ENCODE results near the gene DMD. TPM values are rescaled to one million over a fixed set of nuclear protein-coding genes. Genes with fewer than 3 reads are reported as not detected.

The DMD gene
- total and polyA plus RNA-seq, 7 donors: 2.5 to 260 (median 183) TPM

DNA sequence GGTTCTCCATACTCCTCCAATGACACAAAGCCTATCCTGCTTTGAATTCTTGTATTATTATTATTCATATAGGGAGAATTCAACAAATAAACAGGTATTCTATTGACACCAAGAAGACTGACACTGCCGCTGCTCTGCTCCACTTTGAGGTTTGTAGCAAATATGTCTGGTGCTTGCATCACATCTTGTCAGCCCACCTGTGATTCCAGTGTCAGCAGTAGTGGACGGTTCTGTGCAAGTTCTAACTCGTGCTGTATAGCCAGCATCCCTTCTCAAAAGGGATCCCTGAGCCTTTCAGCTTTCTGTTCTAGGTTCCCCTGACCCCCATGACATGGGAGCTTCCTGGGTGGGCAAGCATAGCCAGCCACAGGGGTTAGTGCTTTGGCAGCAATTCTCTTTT is 1843.5 kb downstream of the DMD start:
- no peaks in the 10 kb centered on the region for H3K9me3 ChIP-seq
- TF ChIP-seq POLR2AphosphoS5 (IDR thresholded peaks at IDR 0.05): no peak
- TF ChIP-seq, protein P1, sequence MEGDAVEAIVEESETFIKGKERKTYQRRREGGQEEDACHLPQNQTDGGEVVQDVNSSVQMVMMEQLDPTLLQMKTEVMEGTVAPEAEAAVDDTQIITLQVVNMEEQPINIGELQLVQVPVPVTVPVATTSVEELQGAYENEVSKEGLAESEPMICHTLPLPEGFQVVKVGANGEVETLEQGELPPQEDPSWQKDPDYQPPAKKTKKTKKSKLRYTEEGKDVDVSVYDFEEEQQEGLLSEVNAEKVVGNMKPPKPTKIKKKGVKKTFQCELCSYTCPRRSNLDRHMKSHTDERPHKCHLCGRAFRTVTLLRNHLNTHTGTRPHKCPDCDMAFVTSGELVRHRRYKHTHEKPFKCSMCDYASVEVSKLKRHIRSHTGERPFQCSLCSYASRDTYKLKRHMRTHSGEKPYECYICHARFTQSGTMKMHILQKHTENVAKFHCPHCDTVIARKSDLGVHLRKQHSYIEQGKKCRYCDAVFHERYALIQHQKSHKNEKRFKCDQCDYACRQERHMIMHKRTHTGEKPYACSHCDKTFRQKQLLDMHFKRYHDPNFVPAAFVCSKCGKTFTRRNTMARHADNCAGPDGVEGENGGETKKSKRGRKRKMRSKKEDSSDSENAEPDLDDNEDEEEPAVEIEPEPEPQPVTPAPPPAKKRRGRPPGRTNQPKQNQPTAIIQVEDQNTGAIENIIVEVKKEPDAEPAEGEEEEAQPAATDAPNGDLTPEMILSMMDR (IDR thresholded peaks at IDR 0.05): no peak
- TF ChIP-seq POLR2A (IDR thresholded peaks at IDR 0.05): no peak
- TF ChIP-seq EP300 (IDR thresholded peaks at IDR 0.05): no peak
- H3K27ac ChIP-seq: no peak overlapping the region
- H3K36me3 ChIP-seq: no peaks in the 10 kb centered on the region
- no peak overlapping the region for H3K4me3 ChIP-seq
- no peak for DNase-seq
- intact Hi-C loops (cut with DNase I): no loop called here
- 86 to 93% methylated on average over 3 of the region's 3 CpGs for WGBS, 2 donors
- H3K4me1 ChIP-seq: no peaks in the 10 kb centered on the region
- H3K27me3 ChIP-seq: no peaks in the 10 kb centered on the region

GRCh38 chrX:31366041-31366440 is 1845.3 kb downstream of the DMD start:
- Histone ChIP-seq H3K4me3 (no peak overlapping the region), H3K27ac (no peak overlapping the region), H3K9me3 (no peaks in the 10 kb centered on the region), H3K36me3 (no peaks in the 10 kb centered on the region), H3K27me3 (no peaks in the 10 kb centered on the region), H3K4me1 (no peaks in the 10 kb centered on the region)
- DNase-seq: no peak
- TF ChIP-seq POLR2AphosphoS5 (IDR thresholded peaks at IDR 0.05): no peak
- TF ChIP-seq, protein P1 (IDR thresholded peaks at IDR 0.05): no peak
- no peak for TF ChIP-seq EP300 (IDR thresholded peaks at IDR 0.05)
- TF ChIP-seq POLR2A (IDR thresholded peaks at IDR 0.05): no peak
- WGBS, 2 donors: 78 to 87% methylated on average over 7 of the region's 7 CpGs
- intact Hi-C loops (cut with DNase I): no loop called here

DNA sequence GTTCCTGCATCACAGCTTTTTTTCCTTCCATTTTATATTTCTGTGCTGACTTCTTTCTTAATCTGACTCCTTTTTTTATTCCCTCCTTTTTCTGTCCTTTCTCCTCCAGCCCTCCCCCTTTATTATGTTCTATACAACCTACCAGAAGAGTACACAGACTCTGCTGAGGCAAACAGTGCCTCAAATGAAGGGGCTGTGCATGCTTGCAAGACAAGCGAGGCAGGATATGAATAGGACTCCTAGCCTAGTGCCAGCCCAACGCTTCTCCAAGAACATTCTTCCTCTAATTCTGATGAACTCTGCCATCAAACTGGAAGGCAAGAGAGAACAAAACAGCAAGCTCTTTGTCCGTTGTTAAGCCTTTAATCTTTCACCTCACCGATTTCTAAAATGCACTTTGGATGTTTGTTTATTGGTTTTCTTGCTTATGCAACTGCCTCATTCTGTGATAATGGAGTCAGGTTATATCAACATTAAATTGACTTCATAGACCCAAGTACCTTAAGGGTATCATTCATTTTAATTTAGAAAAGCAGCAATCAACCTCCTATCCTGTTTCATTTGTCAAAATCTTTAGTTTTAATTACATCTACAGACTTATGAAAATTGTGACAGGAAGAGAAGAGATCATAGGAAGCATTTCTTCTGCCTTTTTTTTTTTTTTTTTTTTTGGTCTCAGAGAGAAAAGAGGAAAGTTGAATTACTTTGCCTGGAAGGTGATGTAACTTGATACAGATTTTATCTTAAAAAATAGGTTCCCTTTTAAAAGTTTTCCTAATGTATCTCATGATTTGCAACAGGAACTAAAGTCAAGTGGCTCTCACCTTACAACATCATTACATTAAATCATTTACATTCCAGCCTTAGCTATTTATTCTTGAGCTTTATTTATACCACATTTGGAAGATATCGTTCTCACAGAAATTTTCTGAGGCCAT is 1854.8 kb downstream of the DMD start:
- Histone ChIP-seq H3K4me3 (no peak overlapping the region), H3K4me1 (no peaks in the 10 kb centered on the region), H3K36me3 (no peaks in the 10 kb centered on the region), H3K27me3 (no peaks in the 10 kb centered on the region), H3K9me3 (no peaks in the 10 kb centered on the region), H3K27ac (no peak overlapping the region)
- TF ChIP-seq POLR2A (IDR thresholded peaks at IDR 0.05) (no peak), EP300 (IDR thresholded peaks at IDR 0.05) (no peak), POLR2AphosphoS5 (IDR thresholded peaks at IDR 0.05) (no peak)
- TF ChIP-seq, protein P1 (IDR thresholded peaks at IDR 0.05): no peak
- DNase-seq: no peak
- intact Hi-C loops (cut with DNase I): no loop called here
- WGBS, 2 donors: 45 to 68% methylated on average over 5 of the region's 5 CpGs

- TF ChIP-seq POLR2AphosphoS5 (IDR thresholded peaks at IDR 0.05) (no peak), POLR2A (IDR thresholded peaks at IDR 0.05) (no peak), EP300 (IDR thresholded peaks at IDR 0.05) (no peak)
- no peak for DNase-seq
- H3K27me3 ChIP-seq: no peaks in the 10 kb centered on the region
- no peaks in the 10 kb centered on the region for H3K36me3 ChIP-seq
- H3K4me1 ChIP-seq: no peaks in the 10 kb centered on the region
- H3K4me3 ChIP-seq: no peak overlapping the region
- WGBS, 2 donors: 74 to 84% methylated on average over 6 of the region's 6 CpGs
- no peaks in the 10 kb centered on the region for H3K9me3 ChIP-seq
- intact Hi-C loops (cut with DNase I): no loop called here
- no peak overlapping the region for H3K27ac ChIP-seq
Measured at GRCh38 chrX:31355206-31355955, 1856.0 kb downstream of the DMD start.

GRCh38 chrX:31353095-31353494 is 1858.3 kb downstream of the DMD start:
- intact Hi-C loops (cut with DNase I): no loop called here
- 80 to 91% methylated on average over 4 of the region's 4 CpGs for WGBS, 2 donors
- Histone ChIP-seq H3K27ac (no peak overlapping the region), H3K9me3 (no peaks in the 10 kb centered on the region), H3K27me3 (no peaks in the 10 kb centered on the region), H3K4me1 (no peaks in the 10 kb centered on the region), H3K36me3 (no peaks in the 10 kb centered on the region), H3K4me3 (no peak overlapping the region)
- no peak for DNase-seq
- TF ChIP-seq POLR2A (IDR thresholded peaks at IDR 0.05) (no peak), EP300 (IDR thresholded peaks at IDR 0.05) (no peak)
- TF ChIP-seq, protein P1 (IDR thresholded peaks at IDR 0.05): no peak

Measured in sigmoid colon (tissue), 7 donors.